GM23338 (cell line): ENCODE data around the gene GSDME.

Experiments
- EZH2phosphoT487 ChIP-seq: fragments of 200-600 bp; sonication (generic); IDR thresholded peaks from one replicate; pipeline ENCODE4 v1.8.1; 2018; ENCODE audit warnings: antibody characterized with exemption; ENCODE audit not compliant: unreplicated experiment
- NANOG ChIP-seq: IDR thresholded peaks from 2 replicates; pipeline ENCODE4 v1.6.1; 2016; ENCODE audit warnings: antibody characterized with exemption, borderline replicate concordance

GRCh38 chr7:24800667-24801066, 43.4 kb upstream of the GSDME start:
- TF ChIP-seq EZH2phosphoT487: no peak
- no peak for TF ChIP-seq NANOG
